IMR-90 (cell line): ENCODE data around the gene TMEM131. TPM values are rescaled to one million over a fixed set of nuclear protein-coding genes. Genes with fewer than 3 reads are reported as not detected.

Source experiments
- ATAC-seq: fragments of 200-7000 bp; cut with Tn5 transposase; 2 replicates; pipeline ENCODE4 v1.9.1; 2020; ENCODE audit warnings: low read depth, mild to moderate bottlenecking, moderate library complexity
- BruUV-seq: library from RNA; stranded (reverse); fragments of 400-500 nt; replicated peaks from 2 replicates; lab custom pipeline; 2021; lab: Mats Ljungman, UMichigan
- CTCF ChIA-PET: fragments of 300-600 bp; formaldehyde crosslinking; extraction: SDS; loops from one replicate; lab custom pipeline; 2021; ENCODE audit warnings: antibody characterized with exemption; lab: Yijun Ruan, JAX
- POLR2A ChIA-PET: fragments of 300-600 bp; sonication (Branson Sonifier 250); formaldehyde crosslinking; loops from one replicate; lab custom pipeline; 2022; ENCODE audit warnings: antibody characterized with exemption; ENCODE audit not compliant: unreplicated experiment; lab: Charles Lee
- DNase-seq: peaks from one replicate; pipeline ENCODE4 v3.0.0; 2013
- H2AFZ ChIP-seq: replicated peaks from 2 replicates; pipeline ENCODE3; 2013; ENCODE audit warnings: low read length, mild to moderate bottlenecking; ENCODE audit not compliant: poor library complexity
- H2AK5ac ChIP-seq: 2 replicates; pipeline ENCODE4 v1.6.1; 2013; ENCODE audit warnings: low read depth, low read length, inconsistent platforms
- H2AK9ac ChIP-seq: replicated peaks from 2 replicates; pipeline ENCODE3; 2013; ENCODE audit warnings: mild to moderate bottlenecking, low read depth, low read length, moderate library complexity; ENCODE audit not compliant: poor library complexity
- H2BK120ac ChIP-seq: 2 replicates; pipeline ENCODE4 v1.6.1; 2013; ENCODE audit warnings: low read depth, low read length, inconsistent platforms
- H2BK15ac ChIP-seq: 3 replicates; pipeline ENCODE4 v1.6.1; 2013; ENCODE audit warnings: low read depth, low read length, inconsistent platforms
- H2BK20ac ChIP-seq: 2 replicates; pipeline ENCODE4 v1.6.1; 2013; ENCODE audit warnings: low read depth, mild to moderate bottlenecking, inconsistent platforms, low read length, moderate library complexity
- H2BK5ac ChIP-seq: 2 replicates; pipeline ENCODE4 v1.6.1; 2013; ENCODE audit warnings: mild to moderate bottlenecking, low read depth, low read length, inconsistent platforms; ENCODE audit not compliant: poor library complexity, severe bottlenecking
- H3K14ac ChIP-seq: replicated peaks from 2 replicates; pipeline ENCODE4 v1.6.1; 2013; ENCODE audit warnings: low read depth, low read length, inconsistent platforms
- H3K18ac ChIP-seq: 2 replicates; pipeline ENCODE4 v1.6.1; 2013; ENCODE audit warnings: low read depth, low read length, control low read depth
- H3K23ac ChIP-seq: 2 replicates; pipeline ENCODE4 v1.6.1; 2013; ENCODE audit warnings: low read depth, low read length, inconsistent platforms
- H3K27ac ChIP-seq: 2 replicates; pipeline ENCODE4 v1.5.1; 2013; ENCODE audit warnings: mild to moderate bottlenecking, control low read depth, low read length; ENCODE audit not compliant: insufficient read depth
- H3K27me3 ChIP-seq: 2 replicates; pipeline ENCODE4 v1.6.1; 2013; ENCODE audit warnings: low read length; ENCODE audit not compliant: control insufficient read depth, insufficient read depth
- H3K36me3 ChIP-seq: 2 replicates; pipeline ENCODE4 v1.6.1; 2013; ENCODE audit warnings: low read length, mixed read lengths; ENCODE audit not compliant: control insufficient read depth, insufficient read depth
- H3K4ac ChIP-seq: 2 replicates; pipeline ENCODE4 v1.6.1; 2013; ENCODE audit warnings: low read depth, low read length, inconsistent platforms
- H3K4me1 ChIP-seq: 2 replicates; pipeline ENCODE4 v1.6.1; 2013; ENCODE audit warnings: low read length, mixed read lengths; ENCODE audit not compliant: control insufficient read depth, insufficient read depth
- H3K4me2 ChIP-seq: 2 replicates; pipeline ENCODE4 v1.6.1; 2013; ENCODE audit warnings: low read depth, mild to moderate bottlenecking, control low read depth, low read length, moderate library complexity
- H3K4me3 ChIP-seq: 2 replicates; pipeline ENCODE4 v1.5.1; 2013; ENCODE audit warnings: low read depth, mild to moderate bottlenecking, control low read depth, low read length, moderate library complexity; ENCODE audit not compliant: insufficient read depth
- H3K56ac ChIP-seq: 2 replicates; pipeline ENCODE4 v1.6.1; 2013; ENCODE audit warnings: low read length, inconsistent platforms; ENCODE audit not compliant: insufficient read depth; ENCODE audit errors: extremely low read depth
- H3K79me1 ChIP-seq, 2 experiments: 2 replicates each; pipeline ENCODE4 v1.6.1; 2013; ENCODE audit warnings: low read length in 2 of 2, inconsistent platforms in 1 of 2, low read depth in 1 of 2
- H3K9ac ChIP-seq: 2 replicates; pipeline ENCODE4 v1.6.1; 2013; ENCODE audit warnings: low read depth, low read length, control low read depth
- H3K9me1 ChIP-seq: 2 replicates; pipeline ENCODE4 v1.6.1; 2013; ENCODE audit warnings: low read length, inconsistent platforms; ENCODE audit not compliant: insufficient read depth
- H3K9me3 ChIP-seq: 2 replicates; pipeline ENCODE4 v1.6.1; 2013; ENCODE audit warnings: low read length; ENCODE audit not compliant: control insufficient read depth, insufficient read depth
- H4K20me1 ChIP-seq: 2 replicates; pipeline ENCODE4 v1.6.1; 2013; ENCODE audit warnings: low read length, inconsistent platforms; ENCODE audit not compliant: insufficient read depth
- H4K5ac ChIP-seq: 2 replicates; pipeline ENCODE4 v1.6.1; 2013; ENCODE audit warnings: mild to moderate bottlenecking, low read depth, low read length, control low read depth
- H4K8ac ChIP-seq, 2 experiments: 2 replicates each; pipeline ENCODE4 v1.6.1; 2013; ENCODE audit warnings: low read depth in 2 of 2, low read length in 2 of 2, control low read depth in 1 of 2, inconsistent platforms in 1 of 2
- H4K91ac ChIP-seq: 2 replicates; pipeline ENCODE4 v1.6.1; 2013; ENCODE audit warnings: low read depth, low read length, inconsistent platforms; ENCODE audit not compliant: insufficient read depth
- BHLHE40 ChIP-seq: fragments of 150-350 bp; IDR thresholded peaks from 2 replicates; pipeline ENCODE4 v1.6.1; 2016; ENCODE audit warnings: mild to moderate bottlenecking, low read depth, low read length
- CEBPB ChIP-seq: IDR thresholded peaks from 2 replicates; pipeline ENCODE4 v1.6.1; 2012; ENCODE audit warnings: low read depth, low read length, improper control_type of control experiment
- CHD1 ChIP-seq: IDR thresholded peaks from 2 replicates; pipeline ENCODE4 v1.6.1; 2012; ENCODE audit warnings: low read depth, low read length, improper control_type of control experiment
- FOS ChIP-seq: fragments of 150-350 bp; IDR thresholded peaks from 2 replicates; pipeline ENCODE4 v1.6.1; 2016; ENCODE audit warnings: low read depth, low read length
- MAFK ChIP-seq: IDR thresholded peaks from 2 replicates; pipeline ENCODE4 v1.6.1; 2012; ENCODE audit warnings: low read depth, low read length, improper control_type of control experiment
- MAZ ChIP-seq: IDR thresholded peaks from 2 replicates; pipeline ENCODE4 v1.6.1; 2012; ENCODE audit warnings: low read depth, mild to moderate bottlenecking, low read length, improper control_type of control experiment, moderate library complexity, borderline replicate concordance
- MXI1 ChIP-seq: IDR thresholded peaks from 2 replicates; pipeline ENCODE4 v1.6.1; 2012; ENCODE audit warnings: low read depth, mild to moderate bottlenecking, low read length, moderate library complexity, borderline replicate concordance
- POLR2A ChIP-seq: IDR thresholded peaks from 2 replicates; pipeline ENCODE4 v1.6.1; 2012; ENCODE audit warnings: mild to moderate bottlenecking, low read depth, low read length
- RAD21 ChIP-seq: IDR thresholded peaks from 2 replicates; pipeline ENCODE4 v1.6.1; 2012; ENCODE audit warnings: low read length, improper control_type of control experiment
- RCOR1 ChIP-seq: IDR thresholded peaks from 2 replicates; pipeline ENCODE4 v1.6.1; 2012; ENCODE audit warnings: mild to moderate bottlenecking, low read length, improper control_type of control experiment; ENCODE audit not compliant: insufficient replicate concordance
- RFX5 ChIP-seq: IDR thresholded peaks from 2 replicates; pipeline ENCODE4 v1.8.0; 2012; ENCODE audit warnings: low read depth, mild to moderate bottlenecking, low read length, moderate library complexity
- WGBS, 2 experiments: methylation state at CpG; one replicate each; pipeline versions ENCODE4 v1.1.5 to v1.1.7; 2013; ENCODE audit warnings: missing lambda C conversion rate in 2 of 2; ENCODE audit not compliant: insufficient read length in 1 of 2; ENCODE audit errors: extremely low coverage in 2 of 2; 5-methylcytosine and 5-hydroxymethylcytosine counted together
- dilution Hi-C: fragments of 300-500 bp; cut with HindIII; formaldehyde crosslinking; loops from one replicate; pipeline ENCODE4 v1.14.3; 2018; ENCODE audit warnings: low sequenced_read_pairs; ENCODE audit not compliant: unreplicated experiment
- in situ Hi-C: fragments of 300-500 bp; cut with MboI; formaldehyde crosslinking; loops from 3 replicates; pipeline ENCODE4 v1.14.3; 2019; ENCODE audit warnings: low sequenced_read_pairs, inconsistent platforms, mixed read lengths
- intact Hi-C: fragments of 100-400 bp; cut with micrococcal nuclease; formaldehyde crosslinking; loops from 2 replicates; pipeline ENCODE4 v1.10.0; 2022
- polyA plus RNA-seq, 3 experiments: library from polyadenylated mRNA; depleted of rRNA; stranded (reverse); fragments of >200 nt; gene quantifications; 2 replicates each; pipeline ENCODE4 v1.2.3, GENCODE V29; 2012; ENCODE audit warnings: low replicate concordance in 1 of 3
- total RNA-seq: library from RNA; depleted of rRNA; stranded (reverse); fragments of >200 nt; gene quantifications from 2 replicates; pipeline ENCODE4 v1.2.3, GENCODE V29; 2012
- TF ChIP-seq, protein P1 (sequence below): fragments of 150-350 bp; IDR thresholded peaks from 2 replicates; pipeline ENCODE4 v1.6.1; 2017; ENCODE audit warnings: mild to moderate bottlenecking, antibody characterized with exemption, low read length, low read depth
- TF ChIP-seq, protein P2 (sequence below): conservative IDR thresholded peaks from 2 replicates; pipeline ENCODE4 v1.5.1; 2012; ENCODE audit warnings: mild to moderate bottlenecking, low read depth, low read length, improper control_type of control experiment
- TF ChIP-seq, protein P3 (sequence below): fragments of 150-350 bp; IDR thresholded peaks from 2 replicates; pipeline ENCODE4 v1.6.1; 2016; ENCODE audit warnings: low read depth, mild to moderate bottlenecking, low read length, moderate library complexity, borderline replicate concordance

Gene TMEM131
- total and polyA plus RNA-seq, 2 of the 4 experiments (the other 2 are of a cell fraction): 13.3 to 14.0 TPM

- Histone ChIP-seq H4K20me1 (peaks cover 54% of the 10 kb centered on the region), H3K4ac (no peak overlapping the region), H3K23ac (no peak overlapping the region; the same call in 1 of the 2 replicates), H2AK5ac (no peak overlapping the region), H3K9me1 (peaks cover 14% of the 10 kb centered on the region), H3K4me2 (no peak overlapping the region), H3K4me1 (peaks cover 8% of the 10 kb centered on the region), H2BK20ac (no peak overlapping the region), H3K9me3 (no peaks in the 10 kb centered on the region; the same call in 1 of the 2 replicates), H2BK120ac (no peak overlapping the region), H2AK9ac (no peak overlapping the region), H4K91ac (no peak overlapping the region), H4K8ac (no peak overlapping the region), H3K27me3 (no peaks in the 10 kb centered on the region), H3K14ac (no peak overlapping the region), H3K9ac (no peak overlapping the region), H3K79me1 (peaks cover 39 to 81% of the 10 kb centered on the region in 2 experiments), H3K18ac (no peak overlapping the region), H2BK5ac (no peak overlapping the region), H4K5ac (no peak overlapping the region), H3K4me3 (no peak overlapping the region), H3K27ac (no peak overlapping the region), H2AFZ (no peak overlapping the region), H2BK15ac (no peak overlapping the region), H3K56ac (no peak overlapping the region), H3K36me3 (no peaks in the 10 kb centered on the region)
- WGBS, 2 experiments: 100% methylated on average over 1 of the region's 7 CpGs; no CpG with 5 or more reads in 1 of the 2 experiments
- dilution Hi-C loops: no loop called here
- ChIA-PET POLR2A (no interaction called here), CTCF (no interaction called here)
- no peak for DNase-seq
- no peak for ATAC-seq
- BruUV-seq: no TSS peak
- intact Hi-C loops: no loop called here
- in situ Hi-C loops: no loop called here
- TF ChIP-seq CEBPB (no peak), MXI1 (no peak), CHD1 (no peak), RAD21 (no peak), MAZ (no peak), BHLHE40 (no peak), MAFK (no peak), RFX5 (no peak), RCOR1 (no peak), POLR2A (no peak), FOS (no peak)
- TF ChIP-seq, protein P1, sequence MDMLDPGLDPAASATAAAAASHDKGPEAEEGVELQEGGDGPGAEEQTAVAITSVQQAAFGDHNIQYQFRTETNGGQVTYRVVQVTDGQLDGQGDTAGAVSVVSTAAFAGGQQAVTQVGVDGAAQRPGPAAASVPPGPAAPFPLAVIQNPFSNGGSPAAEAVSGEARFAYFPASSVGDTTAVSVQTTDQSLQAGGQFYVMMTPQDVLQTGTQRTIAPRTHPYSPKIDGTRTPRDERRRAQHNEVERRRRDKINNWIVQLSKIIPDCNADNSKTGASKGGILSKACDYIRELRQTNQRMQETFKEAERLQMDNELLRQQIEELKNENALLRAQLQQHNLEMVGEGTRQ: no peak
- TF ChIP-seq, protein P2, sequence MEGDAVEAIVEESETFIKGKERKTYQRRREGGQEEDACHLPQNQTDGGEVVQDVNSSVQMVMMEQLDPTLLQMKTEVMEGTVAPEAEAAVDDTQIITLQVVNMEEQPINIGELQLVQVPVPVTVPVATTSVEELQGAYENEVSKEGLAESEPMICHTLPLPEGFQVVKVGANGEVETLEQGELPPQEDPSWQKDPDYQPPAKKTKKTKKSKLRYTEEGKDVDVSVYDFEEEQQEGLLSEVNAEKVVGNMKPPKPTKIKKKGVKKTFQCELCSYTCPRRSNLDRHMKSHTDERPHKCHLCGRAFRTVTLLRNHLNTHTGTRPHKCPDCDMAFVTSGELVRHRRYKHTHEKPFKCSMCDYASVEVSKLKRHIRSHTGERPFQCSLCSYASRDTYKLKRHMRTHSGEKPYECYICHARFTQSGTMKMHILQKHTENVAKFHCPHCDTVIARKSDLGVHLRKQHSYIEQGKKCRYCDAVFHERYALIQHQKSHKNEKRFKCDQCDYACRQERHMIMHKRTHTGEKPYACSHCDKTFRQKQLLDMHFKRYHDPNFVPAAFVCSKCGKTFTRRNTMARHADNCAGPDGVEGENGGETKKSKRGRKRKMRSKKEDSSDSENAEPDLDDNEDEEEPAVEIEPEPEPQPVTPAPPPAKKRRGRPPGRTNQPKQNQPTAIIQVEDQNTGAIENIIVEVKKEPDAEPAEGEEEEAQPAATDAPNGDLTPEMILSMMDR: no peak
- TF ChIP-seq, protein P3, sequence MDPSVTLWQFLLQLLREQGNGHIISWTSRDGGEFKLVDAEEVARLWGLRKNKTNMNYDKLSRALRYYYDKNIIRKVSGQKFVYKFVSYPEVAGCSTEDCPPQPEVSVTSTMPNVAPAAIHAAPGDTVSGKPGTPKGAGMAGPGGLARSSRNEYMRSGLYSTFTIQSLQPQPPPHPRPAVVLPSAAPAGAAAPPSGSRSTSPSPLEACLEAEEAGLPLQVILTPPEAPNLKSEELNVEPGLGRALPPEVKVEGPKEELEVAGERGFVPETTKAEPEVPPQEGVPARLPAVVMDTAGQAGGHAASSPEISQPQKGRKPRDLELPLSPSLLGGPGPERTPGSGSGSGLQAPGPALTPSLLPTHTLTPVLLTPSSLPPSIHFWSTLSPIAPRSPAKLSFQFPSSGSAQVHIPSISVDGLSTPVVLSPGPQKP: no peak
Measured at GRCh38 chr2:97967931-97968627, 27.7 kb downstream of the TMEM131 start.
